Skeletal muscle cell (primary cell): ENCODE measurements around the gene MPND.
"Not testable (repeated sequence)": the region's sequence is repeated elsewhere in the genome, so short reads cannot be mapped to it uniquely, and the experiment has no call there.

Source experiments
- DNase-seq: peaks from one replicate; pipeline ENCODE4 v3.0.0-alpha.2; 2010; ENCODE audit warnings: low read depth
- H3K4me3 ChIP-seq: 2 replicates; pipeline ENCODE4 v1.5.1; 2011; ENCODE audit warnings: low read depth, mild to moderate bottlenecking, control low read depth, low read length, moderate library complexity

MPND gene

DNA sequence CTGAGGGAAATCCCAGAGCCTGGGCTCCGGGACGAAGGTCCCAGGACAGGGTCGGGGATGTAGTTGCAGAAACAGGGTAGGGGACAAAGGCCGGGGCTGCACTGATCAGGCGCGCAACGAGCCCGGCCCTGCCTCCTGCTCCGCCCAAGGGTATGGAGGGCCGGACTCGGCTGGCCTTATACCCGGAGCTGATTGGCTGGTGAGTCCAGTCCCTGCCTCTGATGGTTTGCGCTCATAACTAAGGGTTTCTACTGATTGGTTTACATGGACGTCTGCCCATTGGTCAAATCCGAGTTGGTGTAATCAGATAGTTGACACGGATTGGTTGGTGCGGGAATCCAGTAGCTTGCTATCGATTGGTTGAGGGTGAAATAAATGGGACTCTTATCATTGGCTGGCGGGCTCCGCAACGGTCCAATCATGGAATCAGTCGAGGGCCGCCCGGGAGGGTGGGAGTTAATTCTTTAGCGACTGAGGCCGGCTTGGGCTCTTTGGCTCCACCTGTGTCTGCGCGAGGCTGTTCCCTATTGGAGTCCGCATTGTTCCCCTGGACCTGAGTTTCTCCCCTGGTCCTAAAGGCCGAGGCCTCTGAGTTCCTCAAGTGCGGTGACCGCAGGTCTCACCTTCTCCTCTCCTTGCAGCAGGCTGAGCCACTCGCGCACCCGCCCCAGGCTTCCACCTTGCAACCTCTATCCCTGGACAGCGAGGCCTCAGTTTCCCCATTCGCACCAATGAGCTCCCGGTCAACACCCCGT is 570 bp upstream of the MPND start:
- peak overlapping the region; percentile 76 for H3K4me3 ChIP-seq
- DNase-seq, result peak; percentile 100

DNA sequence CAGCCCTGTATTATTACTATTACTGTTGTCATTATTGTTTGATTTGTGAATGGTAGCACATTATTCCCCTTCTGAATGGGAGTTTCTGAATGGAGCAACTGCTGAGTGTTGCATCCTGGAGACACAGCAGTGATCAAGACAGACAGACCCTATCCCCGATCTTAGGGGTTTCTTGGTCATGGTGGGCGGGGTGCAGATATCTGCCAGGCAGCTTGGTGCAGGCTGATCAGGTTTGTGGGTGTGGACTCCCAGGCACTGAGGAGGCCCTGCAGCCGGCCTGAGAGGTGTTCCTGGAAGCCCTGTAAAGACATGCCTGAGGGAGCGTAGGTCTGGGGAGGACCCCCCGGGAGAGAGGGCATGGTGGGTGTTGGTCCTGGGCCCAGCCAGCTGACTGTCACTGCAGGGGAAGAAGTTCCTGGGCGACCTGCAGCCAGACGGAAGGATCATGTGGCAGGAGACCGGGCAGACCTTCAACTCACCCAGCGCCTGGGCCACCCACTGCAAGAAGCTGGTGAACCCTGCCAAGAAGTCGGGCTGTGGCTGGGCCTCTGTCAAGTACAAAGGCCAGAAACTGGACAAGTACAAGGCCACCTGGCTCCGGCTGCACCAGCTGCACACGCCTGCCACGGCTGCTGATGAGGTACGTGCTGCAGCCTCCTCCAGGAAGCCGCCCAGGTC is 2.1 kb downstream of the MPND start:
- H3K4me3 ChIP-seq, result no peak overlapping the region
- no peak for DNase-seq

DNA sequence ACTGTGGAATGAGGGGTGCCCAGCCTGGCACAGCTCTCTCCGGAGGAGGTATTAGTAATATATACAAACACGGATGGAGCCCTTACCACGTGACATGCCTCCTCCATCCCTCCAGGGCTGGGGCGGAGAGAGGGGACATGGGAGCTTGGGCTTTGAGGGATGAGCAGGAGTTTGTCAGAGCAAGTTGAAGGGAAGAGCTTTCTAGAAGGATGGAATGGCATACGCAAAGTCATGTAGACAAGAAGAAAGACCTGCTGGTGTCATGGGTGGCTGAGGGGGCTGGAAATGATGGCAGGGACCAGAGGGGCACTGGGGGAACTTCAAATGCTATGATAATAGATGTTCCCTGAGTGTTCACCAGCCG is 2.6 kb downstream of the MPND start:
- DNase-seq, result no peak
- no peak overlapping the region for H3K4me3 ChIP-seq

DNA sequence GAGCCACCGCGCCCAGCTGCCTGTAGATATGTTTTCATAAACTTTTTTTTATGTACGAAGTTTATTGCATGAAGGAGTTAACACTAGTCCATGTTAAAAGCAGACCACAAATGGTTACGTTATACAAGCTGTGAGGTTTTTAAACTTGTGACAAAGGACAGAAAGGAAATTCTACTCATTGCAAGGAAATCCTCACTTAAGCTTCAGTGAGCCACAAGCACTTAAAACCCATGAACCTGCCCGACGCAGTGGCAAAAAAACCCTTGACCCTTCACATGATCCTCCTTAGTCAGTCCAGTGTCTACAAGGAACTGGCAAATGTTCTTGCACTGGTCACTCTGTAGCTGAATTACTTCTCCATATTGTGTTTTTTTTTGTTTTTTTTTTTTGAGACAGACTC is 4.2 kb downstream of the MPND start:
- DNase-seq, result no peak
- H3K4me3 ChIP-seq, result no peak overlapping the region

DNA sequence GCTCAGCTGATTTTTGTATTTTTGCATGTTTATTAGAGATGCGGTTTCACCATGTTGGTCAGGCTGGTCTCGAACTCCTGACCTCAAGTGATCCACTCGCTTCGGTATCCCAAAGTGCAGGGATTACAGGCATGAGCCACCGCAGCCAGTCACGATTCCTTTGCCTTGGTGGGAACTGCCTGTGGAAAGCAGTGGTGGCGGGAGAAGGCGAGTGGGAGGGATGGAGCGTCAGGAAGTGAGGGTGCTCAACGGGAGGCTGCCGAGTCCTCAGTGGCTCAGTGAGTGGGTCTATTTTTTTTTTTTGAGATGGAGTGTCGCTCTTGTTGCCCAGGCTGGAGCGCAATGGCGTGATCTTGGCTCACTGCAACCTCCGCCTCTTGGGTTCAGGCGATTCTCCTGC is 5.9 kb downstream of the MPND start:
- not testable (repeated sequence) for DNase-seq, H3K4me3 ChIP-seq

DNA sequence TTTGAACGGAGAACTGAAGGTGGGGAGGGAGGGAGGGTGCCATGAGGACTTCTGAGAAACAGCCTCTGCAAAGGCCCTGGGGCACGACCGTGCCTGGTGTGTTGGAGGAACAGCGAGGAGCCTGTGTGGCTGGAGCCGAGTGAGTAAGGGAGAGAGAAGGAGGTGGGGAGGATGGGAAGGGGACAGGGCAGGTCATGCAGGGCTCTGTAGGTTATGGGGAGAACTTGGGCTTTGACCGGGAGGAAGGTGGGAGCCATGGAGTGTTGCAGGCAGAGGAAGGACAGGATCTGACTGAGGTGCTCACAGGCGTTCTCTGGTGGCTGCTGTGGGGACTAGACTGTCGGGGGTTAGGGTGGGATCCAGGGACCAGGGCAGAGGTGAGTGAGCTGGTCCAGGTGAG is 6.7 kb downstream of the MPND start:
- DNase-seq, result no peak
- no peak overlapping the region for H3K4me3 ChIP-seq

DNA sequence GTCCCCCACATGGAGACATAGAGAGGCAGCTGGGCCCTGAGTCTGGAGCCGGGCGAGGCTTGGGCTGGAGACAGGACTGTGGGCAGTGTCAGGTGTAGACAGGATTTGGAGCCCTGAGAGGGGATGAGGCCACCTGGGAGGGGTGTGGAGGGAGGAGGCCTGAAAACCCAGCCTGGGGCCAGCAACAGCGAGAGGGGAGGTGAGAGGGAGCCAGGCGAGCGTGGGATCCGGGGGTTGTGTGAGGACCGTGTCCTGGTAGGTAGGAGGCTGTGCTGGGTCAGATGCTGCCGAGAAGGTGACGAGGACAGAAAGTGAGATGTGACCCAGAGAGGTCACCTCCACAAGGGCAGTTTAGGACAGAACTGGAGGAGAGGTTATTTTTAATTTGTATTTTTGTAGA is 7.4 kb downstream of the MPND start:
- H3K4me3 ChIP-seq, result no peak overlapping the region
- DNase-seq, result no peak

DNA sequence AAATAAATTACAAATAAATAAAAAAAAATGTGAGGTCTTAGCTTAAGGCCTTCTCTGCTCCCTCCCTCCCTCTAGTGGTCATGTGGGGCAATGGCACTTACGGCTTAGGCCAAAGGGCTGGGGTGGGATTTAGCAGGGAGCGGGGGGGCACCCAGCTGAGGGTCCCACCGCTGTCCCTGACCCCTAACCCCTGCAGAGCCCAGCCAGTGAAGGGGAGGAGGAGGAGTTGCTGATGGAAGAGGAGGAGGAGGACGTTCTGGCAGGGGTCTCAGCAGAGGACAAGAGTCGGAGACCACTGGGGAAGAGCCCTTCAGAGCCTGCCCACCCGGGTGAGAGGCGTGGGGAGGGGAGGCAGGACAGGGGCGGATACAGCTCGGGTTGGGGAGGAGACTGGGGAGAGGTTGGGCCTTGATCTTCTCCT is 9.3 kb downstream of the MPND start:
- H3K4me3 ChIP-seq, result no peak overlapping the region
- no peak for DNase-seq

DNA sequence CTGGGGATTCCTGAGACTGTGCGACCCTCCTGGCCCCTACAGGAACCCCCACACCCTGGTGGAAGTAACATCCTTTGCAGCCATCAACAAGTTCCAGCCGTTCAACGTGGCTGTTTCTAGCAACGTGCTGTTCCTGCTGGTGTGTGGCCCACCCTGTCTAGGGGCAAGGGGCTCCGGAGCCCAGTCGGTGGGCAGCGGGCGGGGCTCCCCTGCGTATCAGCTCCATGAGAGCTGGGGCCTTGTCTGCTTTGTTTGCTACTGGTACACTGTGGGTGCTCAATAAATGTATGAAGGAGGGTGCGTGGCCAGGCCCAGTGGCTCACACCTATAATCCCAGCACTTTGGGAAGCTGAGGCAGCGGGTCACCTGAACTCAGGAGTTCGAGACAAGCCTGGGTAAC is 10.9 kb downstream of the MPND start:
- no peak overlapping the region for H3K4me3 ChIP-seq
- no peak for DNase-seq

DNA sequence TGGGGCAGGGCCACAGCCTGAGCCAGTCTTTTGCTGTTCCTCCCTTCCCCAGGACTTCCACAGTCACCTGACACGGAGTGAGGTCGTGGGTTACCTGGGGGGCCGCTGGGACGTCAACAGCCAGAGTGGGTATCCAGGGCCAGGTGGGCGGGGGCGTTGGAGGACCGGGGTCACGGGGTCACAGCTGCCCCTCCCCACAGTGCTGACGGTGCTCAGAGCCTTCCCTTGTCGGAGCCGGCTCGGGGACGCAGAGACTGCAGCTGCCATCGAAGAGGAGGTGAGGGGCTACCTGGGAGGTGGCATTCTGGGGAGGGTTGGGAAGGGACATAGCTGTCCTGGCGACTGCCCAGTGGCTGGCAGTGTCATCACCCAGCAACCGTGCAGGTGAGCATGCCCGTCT is 11.5 kb downstream of the MPND start:
- DNase-seq, result no peak
- no peak overlapping the region for H3K4me3 ChIP-seq

DNA sequence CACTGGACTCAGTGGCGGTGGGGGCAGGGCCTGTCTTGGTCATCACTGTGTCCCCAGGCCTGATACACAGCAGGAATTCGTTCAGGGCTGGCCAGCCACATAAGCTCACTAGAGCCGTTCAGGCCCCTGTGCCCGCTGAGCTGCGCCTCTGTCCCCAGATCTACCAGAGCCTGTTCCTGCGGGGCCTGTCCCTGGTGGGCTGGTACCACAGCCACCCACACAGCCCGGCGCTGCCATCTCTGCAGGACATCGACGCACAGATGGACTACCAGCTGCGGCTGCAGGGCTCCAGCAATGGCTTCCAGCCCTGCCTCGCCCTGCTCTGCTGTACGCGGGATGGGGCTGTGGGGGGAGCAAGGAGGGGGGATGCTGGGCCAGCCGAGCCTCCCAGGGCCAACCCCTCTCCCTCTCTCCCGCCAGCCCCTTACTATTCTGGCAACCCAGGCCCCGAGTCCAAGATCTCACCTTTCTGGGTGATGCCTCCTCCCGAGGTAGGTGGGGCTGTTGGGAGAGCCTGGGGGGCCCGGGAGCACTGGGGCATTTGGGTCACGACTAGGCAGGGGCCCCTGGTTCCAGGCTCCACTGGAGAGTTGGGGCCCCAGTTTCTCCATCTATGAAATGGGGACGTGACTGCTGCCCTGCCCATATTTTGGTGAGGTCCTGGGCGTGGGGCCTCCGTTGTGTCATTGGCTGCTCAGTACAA is 13.9 kb downstream of the MPND start:
- H3K4me3 ChIP-seq, result no peak overlapping the region
- DNase-seq, result no peak

DNA sequence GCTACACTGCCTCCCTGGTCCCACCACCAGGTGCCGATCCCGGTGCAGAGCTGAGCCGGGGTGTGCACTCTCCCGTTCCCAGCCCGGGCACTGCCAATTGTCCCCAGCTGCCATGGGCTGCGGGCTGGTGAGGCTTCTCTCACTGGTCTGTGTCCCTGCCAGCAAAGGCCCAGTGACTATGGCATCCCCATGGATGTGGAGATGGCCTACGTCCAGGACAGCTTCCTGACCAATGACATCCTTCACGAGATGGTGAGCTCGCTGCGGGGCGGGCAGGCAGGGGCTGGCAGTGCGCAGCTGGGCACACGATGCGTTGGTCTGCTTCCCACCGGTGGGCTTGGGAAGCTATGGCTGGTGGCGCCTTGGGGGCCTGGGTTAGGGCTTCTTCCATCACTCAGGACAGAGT is 14.6 kb downstream of the MPND start:
- no peak for DNase-seq
- no peak overlapping the region for H3K4me3 ChIP-seq

DNA sequence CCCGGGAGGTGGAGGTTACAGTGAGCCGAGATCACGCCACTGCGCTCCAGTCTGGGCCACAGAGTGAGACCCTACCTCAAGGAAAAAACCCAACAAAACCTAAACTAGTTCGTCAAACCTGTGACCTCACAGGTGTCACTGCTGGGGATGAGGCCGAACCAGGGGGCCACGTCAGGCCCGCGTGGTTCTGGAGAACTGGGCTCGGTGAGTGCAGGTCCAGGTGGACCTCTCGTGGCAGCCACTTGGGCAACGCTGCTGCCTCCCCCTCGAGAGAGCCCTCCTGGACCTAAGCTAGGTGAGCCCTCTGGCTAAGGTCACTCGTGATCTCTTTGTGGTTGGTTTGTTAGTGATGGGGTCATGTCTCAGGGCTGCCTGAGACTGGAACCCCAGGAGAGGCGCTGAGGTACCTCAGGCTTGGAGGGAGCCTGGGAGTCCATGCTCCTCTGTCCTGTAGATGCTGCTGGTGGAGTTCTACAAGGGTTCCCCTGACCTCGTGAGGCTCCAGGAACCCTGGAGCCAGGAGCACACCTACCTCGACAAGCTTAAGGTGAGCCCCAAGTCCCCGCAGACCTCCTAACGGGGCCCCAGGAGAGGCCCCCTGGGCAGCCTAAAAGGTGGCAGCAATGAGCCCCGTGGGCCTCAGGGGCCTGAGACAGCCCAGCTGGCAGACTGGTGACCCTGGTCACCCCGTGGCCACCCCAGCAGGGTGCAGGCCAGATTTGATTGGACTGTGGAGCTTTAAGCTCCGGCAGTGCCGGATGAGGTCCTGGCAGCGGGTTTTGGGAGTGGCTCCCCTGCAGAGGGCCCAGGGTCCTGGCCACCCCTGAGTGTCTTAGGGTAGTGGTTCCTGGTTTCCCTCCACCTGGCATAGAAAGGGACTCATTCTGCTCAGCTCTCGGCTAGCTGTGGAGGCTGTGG is 15.6 kb downstream of the MPND start:
- no peak for DNase-seq
- H3K4me3 ChIP-seq, result no peak overlapping the region

DNA sequence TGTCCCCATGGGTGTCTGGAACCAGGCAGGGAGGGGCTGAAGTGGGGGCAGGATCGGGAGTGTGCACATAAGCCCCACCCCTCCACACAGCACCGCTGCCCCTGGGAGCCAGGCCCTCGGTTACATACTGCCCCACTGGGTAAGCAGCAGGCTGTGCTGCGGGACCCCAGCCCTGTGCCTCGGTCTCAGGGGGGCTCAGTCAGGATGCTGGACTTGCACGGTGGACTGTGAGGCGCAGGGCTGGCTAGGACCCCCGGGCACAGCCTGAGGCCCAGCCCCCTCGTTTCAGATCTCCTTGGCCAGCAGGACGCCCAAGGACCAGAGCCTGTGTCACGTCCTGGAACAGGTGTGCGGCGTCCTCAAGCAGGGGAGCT is 16.3 kb downstream of the MPND start:
- H3K4me3 ChIP-seq, result no peak overlapping the region
- DNase-seq, result no peak

DNA sequence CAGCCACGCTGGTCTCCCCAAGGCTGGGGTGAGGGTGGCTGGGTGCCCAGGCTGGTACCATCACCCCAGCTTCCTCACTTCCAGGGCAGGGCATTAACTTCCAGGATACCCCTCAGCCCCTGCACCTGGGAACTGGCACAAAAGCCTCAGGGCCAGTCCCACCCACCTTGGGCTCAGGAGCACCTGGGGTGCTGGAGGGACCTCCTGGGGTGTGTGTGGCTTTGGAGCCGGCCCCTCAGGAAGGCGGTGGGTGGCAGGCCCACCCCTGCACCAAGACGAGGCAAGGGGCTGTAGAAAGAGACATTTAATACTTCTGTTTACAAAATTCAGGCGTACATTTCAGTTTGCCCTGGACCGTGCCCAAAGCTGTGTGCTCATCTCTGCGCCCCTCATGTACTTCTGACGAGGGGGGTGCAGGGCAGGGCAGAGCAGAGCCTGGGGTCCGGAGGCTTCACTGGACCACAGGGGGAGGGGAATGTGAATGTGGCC is 16.8 kb downstream of the MPND start:
- no peak overlapping the region for H3K4me3 ChIP-seq
- DNase-seq, result no peak

DNA sequence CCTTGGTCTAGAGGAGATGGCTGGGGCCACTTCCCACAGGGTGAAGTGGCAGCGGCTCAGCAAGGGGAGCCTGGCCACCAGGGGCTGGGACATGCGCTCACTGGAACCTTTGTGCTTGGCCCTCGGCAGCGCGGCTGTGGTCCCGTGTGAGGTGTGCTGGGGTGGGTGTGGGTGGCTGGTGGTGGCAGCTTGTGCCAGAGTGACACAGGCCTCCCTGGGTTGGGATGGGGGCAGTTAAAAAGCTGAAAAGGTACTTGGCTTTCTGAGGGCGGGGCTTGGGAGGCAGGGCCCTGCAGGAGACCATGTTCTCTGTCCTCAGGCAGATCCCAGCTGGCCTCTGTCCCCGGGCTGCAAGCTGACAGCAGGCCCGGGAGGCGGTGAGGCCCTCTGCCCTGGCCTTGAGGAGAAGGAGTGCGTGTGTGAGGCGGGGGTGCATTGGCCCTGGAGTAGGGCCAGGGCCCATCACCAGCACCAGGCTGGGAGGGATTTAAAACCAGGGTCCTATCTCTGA is 17.3 kb downstream of the MPND start:
- no peak for DNase-seq
- H3K4me3 ChIP-seq, result no peak overlapping the region

DNA sequence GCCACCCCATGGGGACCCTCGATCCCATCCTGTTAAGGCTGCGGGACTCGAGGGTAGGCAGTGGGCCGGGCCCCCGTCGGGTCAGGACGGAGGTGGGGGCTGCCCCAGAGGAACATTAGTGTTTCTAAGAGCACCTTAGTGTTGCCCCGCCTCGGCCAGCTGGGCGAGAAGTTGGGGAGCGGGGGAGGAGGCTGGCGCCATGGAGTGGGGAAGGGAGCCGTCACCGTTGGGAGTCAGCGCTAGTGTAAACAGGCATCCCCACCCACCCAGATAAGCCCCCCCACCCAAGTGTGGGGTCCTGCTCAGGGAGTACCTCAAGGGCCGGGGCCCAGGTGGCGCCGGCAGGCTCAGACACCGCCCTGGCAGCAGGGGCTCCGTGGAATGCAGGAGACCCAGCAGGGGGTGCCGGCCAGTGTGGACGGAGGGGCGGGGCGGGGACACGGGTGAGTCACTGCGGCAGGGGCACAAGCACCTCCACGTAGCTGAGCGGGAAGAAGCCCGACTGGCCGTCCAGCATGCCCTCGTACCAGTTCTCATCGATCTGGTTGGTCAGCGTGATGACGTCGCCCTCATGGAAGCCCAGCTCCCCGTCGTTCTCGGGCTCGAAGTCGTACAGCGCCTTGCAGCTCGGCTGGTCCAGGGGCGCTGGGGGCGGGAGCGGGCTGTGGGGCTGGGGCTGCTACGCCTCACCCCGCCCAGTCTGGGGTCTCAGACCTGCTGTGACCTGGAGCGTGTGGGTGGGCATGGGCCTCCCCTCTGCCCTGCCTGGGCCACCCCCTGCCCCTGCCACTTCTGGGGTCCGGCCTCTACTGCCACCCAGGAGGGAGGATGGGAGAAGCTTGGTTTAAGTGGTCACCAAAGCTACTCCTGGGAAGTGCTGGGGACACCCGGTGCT is 18.0 kb downstream of the MPND start:
- H3K4me3 ChIP-seq, result no peak overlapping the region
- DNase-seq, result no peak

DNA sequence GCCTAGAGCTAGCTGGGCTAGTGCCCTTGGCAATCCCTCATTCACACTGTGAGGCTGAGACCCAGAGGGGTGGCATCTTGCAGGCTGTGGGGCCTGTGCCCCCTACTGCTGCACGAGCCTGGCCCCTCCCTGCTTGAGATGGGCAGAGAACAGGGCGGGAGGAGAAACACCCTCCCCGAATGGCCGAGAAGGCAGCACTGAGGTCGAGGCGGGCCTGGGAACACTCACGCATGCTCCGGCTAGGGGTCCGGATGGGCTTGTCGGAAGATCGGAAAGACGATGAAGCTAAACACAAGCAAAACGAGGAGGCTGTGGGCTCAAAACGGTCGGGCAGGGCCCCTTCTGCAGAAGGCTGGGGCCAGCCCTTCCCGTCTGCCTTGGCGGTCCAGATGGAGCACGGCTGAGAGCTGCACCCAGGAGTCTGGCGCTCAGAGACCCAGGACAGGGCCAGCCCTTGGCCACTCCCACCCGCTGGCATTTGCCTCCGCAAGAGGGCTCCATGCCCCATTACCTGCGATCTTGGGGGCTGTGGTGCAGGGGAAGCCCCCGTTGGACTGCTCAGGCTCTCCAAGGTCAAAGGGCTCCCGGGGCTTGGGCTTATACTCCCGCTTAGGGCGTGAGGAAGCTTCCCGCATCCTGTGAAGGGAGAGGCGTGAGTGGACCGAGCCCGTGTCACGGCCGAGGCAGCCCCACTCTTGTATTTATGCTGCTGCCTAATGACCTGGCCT is 18.9 kb downstream of the MPND start:
- no peak overlapping the region for H3K4me3 ChIP-seq
- DNase-seq, result no peak
